Brain pericyte (primary cell): Measurements from ENCODE around the gene HES1.

ENCODE experiments used
- DNase-seq: peaks from one replicate; pipeline ENCODE4 v3.0.0-alpha.2; 2012; ENCODE audit warnings: low read depth, low spot score

HES1 gene

DNA sequence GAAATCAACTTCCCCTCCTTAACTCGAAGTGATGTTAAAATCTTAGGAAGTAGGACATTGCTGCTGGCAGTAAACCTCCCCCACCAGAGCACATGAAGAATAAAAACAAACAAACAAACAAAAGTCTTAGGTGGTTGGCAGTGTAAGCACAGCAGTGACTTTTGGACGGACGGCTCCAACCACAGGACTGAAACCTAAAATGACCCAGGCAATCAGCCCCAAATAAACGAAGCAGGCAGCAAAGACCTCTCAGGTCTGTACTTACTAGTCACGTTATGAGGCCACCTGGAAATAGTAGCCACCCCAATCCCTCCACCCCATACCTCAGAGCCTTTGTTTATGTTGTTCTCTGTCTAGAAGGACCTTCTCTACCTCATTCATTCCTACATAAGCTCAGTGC is 33.5 kb upstream of the HES1 start:
- DNase-seq, result no peak

DNA sequence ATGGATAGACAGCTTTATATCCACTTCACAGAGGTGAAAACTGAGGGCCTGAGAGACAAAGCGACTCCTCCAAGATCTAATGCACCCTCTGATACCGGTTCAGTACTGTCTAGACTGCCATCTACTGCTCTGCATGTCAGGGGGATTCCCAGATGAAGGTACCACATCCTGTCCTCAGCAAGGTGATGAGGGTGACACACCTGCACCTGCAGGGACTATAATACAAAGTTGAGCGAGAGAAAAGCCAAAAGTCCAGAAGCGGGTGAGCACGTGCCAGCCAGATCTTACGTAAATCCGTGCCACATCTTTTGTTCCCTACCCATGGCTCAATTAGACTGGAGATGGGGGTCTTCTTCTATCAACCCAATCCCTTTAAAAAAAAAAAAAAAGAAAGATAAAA is 32.4 kb upstream of the HES1 start:
- no peak for DNase-seq

DNA sequence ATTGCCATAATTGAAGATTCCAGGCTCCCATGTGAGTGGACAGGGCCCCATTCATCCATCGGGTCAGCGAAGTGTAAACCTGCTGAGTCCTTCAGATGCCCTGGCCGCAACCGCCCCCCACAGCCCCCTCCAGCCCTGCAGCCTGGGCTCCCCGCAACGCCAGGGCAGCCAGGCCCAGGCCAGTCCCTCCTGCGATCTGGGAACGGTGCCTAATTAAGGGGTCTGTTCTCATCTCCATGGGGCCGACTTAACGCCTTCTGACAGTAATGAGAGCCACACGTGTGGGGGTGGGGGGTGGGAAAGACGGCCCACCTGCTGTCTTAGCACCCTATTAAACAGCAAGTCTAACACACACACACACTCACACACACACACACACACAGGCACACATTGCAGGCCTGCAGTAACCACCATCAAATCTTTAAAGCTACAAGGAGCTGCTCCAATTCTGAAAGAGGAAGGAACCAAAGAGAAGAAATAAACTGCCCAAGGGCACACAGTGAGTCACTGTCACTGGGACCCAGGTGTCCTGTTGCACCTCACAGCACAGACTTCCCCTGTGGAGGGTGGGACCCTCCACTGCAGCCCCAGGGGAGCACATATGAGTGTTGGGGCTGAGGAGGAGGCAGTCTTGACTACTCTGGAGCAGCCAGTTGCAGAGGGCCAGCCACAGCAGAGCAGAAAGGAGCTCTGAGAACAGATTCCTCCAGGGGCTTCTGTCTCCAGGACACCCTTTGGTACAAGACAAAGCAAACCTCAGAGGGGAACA is 31.8 kb upstream of the HES1 start:
- no peak for DNase-seq

GRCh38 chr3:194105292-194105691 is 30.7 kb upstream of the HES1 start:
- DNase-seq, result no peak

DNA sequence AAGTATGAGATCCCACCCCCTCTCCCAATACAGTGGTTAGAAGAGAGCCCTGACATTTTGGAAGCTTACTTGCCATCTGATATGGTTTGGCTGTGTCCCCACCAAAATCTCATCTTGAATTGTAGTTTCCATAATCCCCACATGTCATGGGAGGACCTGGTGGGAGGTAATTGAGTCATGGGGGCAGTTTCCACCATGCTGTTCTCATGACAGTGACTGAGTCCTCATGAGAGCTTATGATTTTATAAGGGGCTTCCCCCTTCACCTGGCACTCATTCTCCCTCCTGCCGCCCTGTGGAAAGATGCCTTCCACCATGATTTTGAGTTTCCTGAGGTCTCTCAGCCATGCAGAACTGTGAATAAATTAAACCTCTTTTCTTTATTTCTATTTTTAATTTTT is 28.8 kb upstream of the HES1 start:
- no peak for DNase-seq

DNA sequence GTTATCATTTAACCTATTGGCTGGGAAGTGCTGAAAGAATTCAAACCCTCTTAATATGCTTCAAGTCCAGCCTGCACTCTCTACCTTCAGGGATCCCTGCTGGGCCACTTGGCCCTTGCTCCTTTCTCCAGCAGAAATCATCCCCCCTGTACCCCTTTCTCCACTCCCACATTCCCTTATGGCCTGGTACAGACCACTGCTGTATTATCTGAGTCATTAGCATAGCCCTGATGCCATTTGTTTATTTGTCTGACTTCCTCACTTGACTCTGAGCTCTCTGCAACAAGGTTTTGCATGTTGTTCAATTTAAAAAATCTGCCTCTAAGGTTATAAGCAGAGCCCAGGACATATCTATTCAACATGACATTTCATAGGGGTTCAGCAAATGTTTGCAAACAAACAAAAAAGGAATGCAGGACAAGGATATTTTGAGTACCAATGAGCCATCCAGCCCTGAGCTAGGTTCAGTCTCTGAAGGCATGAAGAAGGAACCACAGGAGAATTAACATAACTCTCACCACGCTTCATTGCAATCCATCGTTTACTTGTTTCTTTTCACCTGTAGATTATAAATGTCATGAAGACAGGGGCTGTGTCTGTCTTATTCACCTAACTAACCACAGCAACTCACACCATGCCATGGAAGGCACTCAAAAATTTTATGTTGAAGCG is 26.6 kb upstream of the HES1 start:
- no peak for DNase-seq

GRCh38 chr3:194110483-194110882 is 25.5 kb upstream of the HES1 start:
- no peak for DNase-seq

- no peak for DNase-seq
These were observed 24.6 kb upstream of the HES1 start for GRCh38 chr3:194111336-194111735.

DNA sequence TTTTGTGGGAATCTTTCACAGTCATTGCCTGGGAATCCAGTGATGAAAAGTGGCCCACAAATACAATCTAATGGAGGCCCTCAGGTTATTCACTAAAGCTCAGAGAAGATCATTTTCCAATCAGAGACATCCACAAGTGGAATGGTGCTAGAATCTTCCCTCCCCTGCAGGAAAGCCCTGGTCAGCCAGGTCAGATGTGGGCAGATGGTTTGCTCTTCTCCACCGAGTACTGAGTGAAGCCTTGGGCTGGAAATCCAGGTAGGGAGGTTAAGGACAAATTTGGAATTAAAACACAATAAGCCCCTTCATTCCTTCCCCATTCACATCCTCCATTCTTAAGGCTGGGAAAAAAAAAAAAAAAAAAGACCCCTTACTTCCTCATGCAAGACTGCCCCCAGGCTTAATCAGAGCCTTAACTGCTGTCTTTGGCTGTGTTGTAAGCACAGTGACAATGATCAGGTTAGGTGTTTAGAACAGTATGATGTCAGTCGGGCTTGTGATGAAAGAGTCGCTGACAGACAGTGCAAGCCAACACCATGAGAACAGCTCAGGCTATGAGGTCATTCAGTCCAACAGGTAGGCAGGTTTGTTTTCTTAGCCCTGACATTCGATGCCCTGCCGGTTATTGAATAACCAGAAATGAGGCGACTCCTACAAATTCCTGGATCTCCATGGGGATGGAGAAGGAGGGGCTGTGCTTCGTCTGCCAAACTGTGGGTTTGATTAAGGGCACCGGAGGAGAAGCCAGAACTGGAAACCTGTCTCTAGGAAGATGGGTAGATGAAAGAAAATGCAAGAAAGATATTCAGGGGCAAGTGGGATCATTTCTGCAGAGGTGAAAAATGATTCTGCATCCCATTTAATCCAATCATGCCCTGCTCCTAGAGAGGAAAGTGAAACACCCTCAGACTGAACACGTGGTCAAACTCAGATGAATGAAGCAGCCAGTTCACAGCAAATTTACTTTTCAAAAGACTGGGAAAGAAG is 23.5 kb upstream of the HES1 start:
- no peak for DNase-seq

DNA sequence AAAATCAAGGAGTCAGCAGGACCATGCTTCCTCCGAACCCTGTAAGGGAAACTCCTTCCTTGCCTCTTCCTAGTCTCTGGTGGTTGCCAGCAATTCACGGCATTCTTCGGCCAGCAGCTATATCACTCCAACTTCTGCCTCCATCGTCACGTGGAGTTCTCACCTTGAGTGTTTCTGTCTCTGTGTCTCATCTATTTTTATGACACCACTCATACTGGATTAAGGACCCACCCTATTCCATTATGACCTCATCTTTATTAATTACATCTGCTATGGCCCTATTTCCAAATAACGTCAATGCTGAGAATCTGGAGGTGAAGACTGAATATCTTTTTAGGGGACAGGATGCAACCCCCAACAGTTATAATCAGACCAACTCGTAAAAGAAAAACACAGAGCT is 21.8 kb upstream of the HES1 start:
- DNase-seq, result no peak

- no peak for DNase-seq
These were observed 18.7 kb upstream of the HES1 start for GRCh38 chr3:194117104-194117845.

- no peak for DNase-seq
These were observed 17.0 kb upstream of the HES1 start for GRCh38 chr3:194118920-194119319.

DNA sequence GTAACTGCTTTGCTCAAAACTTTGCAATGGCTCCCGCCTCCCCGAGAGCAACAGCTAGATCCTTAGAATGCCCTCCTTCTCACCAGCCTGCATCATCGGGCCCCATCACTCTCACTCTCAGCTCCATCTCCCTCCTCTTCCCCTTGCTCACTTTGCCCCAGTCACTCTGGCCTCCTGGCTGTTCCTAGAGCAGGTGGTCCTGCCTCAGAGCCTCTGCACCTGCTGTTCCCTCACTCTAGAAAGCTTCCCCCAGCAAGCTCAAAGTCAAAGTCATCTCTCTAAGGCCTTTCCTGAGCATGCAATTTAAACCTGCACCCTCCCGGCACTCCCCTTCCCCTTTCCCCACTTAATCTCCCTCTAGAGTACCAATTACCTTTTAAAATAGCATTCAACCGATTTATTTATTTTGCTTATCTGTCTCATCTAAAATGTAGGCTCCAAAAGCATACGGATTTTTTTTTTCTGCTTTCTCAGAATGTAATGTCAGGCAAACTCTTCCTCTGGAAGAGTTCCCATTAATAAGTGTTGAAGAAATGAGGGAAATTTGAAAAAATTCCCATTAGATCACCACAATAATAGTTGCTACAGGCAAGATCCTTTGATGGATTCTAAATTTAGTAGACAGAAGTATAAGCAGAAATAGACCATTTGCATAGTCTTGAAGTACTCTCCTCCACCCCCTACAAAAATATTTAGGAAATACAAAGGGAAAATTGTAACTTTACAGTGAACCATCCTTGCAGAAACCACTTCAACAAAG is 15.9 kb upstream of the HES1 start:
- no peak for DNase-seq

GRCh38 chr3:194120789-194121770 is 14.9 kb upstream of the HES1 start:
- DNase-seq, result no peak

DNA sequence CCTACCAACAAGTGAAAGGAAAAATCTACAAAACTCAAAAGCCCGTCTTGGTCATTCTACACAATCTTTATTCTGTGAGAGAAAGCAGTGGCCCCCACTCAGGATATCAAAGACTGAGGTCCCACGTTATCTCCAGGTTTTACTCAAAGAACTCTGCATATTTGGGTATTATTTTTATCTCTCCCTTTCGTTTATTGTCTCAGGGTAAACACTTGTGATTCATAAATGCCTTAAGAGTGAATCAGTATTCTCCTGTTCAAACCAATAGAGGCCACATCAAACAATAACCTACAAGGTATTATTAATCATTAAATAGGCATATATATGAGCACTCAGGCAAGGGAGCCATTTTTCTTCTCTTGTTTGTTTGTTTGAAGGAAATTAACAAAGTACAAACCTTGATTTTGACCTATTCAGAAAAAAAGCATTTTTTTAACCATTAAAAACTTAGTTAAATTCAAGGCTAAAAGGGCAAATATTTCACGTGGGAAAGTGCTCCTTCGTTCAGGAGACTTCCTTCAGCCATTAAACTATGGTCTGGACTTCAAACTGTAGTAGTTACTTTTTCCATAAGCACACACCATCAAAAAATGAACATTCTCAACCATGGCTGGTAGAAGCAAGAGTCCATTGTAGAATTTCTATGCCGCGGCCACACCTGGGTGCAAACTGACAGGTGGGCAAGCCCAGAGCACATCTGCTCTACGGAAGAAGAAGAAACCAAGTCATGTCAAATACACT is 13.9 kb upstream of the HES1 start:
- no peak for DNase-seq

DNA sequence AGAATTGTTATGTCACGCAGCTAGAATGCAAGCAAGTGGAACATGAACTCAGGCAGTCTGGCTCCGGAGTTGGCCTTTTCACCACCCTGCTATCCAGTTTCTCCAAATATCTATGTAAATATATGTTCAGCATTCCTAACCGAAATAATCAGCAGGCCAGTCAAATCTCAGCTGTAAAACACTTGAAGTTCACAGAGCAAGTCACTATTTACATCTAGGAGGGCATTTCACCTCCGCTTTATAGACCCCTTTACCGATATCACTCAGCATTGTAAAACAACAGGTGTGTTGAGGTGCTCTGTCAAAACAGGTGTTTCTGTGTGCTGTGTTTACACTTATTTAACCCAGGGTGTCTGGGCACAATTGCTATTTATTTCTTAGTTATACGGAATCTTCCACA is 12.2 kb upstream of the HES1 start:
- DNase-seq, result no peak

DNA sequence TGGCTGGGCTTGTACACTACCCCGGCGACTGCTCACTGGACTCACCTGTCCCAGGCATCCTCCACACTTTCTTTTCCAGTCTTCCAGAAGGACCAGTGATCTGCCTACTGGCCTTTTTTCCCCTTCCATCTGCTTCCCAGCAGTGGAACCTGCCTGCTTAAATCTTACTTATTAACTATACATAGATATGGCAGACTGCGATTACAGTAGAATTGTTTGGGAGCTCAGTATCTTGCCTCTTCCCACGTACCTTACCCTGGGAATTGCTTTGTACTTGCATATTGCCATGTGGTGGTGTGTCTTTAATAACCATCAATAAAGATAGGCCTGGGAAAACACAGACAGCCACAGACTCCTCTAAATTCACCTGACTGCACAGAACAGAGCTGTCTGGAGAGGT is 11.8 kb upstream of the HES1 start:
- no peak for DNase-seq

DNA sequence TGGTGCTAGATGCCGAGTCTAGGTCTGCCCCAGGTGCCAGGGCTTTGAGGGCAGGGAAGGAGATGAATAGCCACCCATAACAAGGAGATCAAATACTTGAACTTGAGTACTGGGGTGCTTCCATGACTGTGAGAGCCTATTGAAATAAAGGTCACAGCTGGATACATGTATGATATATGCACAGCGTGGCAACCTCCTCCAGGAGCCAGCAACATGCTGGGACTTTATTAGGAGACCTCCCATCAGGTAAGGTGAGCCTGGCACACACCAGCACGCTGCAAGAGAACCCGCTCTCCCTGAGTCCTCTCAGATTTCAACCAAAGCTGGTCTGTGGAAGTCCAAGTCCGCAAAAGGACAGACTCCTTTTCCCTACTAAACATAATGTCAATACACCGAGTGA is 10.5 kb upstream of the HES1 start:
- no peak for DNase-seq

DNA sequence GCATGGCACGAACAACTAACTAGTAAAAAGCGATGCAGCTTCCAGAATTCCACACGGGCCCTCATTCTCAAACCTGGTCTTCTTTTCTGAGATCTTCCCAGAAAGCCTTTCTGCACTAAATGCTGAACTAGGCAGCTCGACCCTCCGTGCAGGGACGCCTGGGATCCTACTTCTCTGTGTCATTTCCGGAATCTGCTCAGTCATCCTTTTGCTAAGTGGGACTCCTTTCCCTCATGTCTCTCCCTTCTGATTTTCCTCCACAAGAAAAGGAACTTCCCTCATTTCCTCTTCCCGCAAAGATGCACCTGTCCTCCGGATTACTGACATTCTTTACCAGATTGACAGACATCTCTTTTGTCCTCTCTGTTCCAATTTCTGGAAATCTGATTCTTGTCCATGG is 9.2 kb upstream of the HES1 start:
- no peak for DNase-seq
